Measurements from ENCODE around the gene NCK1. TPM values are rescaled to one million over a fixed set of nuclear protein-coding genes. Genes with fewer than 3 reads are reported as not detected.

The NCK1 gene
- total RNA-seq, 1 experiment from 2014 or later, result 15.3 TPM

GRCh38 chr3:136904746-136905145, 42.7 kb downstream of the NCK1 start:
- intact Hi-C loops (cut with micrococcal nuclease), result no loop called here
- no peak overlapping the region for H2AFZ ChIP-seq (ENCODE audit: low read length)
- ATAC-seq (no peak), DNase-seq (no peak)
- H3K9me2 ChIP-seq (replicated peaks; ENCODE audit: low read length), result no peaks in the 10 kb centered on the region
- H3K4me2 ChIP-seq (ENCODE audit: low read length), result no peak overlapping the region
- no peaks in the 10 kb centered on the region for H4K20me1 ChIP-seq (ENCODE audit: low read length)
- POLR2A ChIA-PET (ENCODE audit: unreplicated experiment), result no interaction called here
- no peaks in the 10 kb centered on the region for H3K4me1 ChIP-seq (ENCODE audit: insufficient read depth, low read length)
- H3K27me3 ChIP-seq (ENCODE audit: low read length), result no peaks in the 10 kb centered on the region
- no TSS peak for BruUV-seq (replicated peaks)
- H3K4me3 ChIP-seq (ENCODE audit: low read length), result no peak overlapping the region
- TF ChIP-seq CTCF (conservative IDR thresholded peaks at IDR 0.05; ENCODE audit: low read depth, low read length) (no peak), EZH2phosphoT487 (IDR thresholded peaks at IDR 0.05; ENCODE audit: borderline replicate concordance, low read length) (no peak), EZH2 (IDR thresholded peaks at IDR 0.05; ENCODE audit: low read length, unreplicated experiment) (no peak)
- CTCF ChIA-PET, result no interaction called here
- H3K36me3 ChIP-seq (ENCODE audit: low read depth, low read length), result peaks cover 11% of the 10 kb centered on the region; the same call in 1 of the 2 replicates
- H3K27ac ChIP-seq (ENCODE audit: low read length), result no peak overlapping the region
- H3K9ac ChIP-seq (ENCODE audit: low read length), result no peak overlapping the region
- no peaks in the 10 kb centered on the region for H3F3A ChIP-seq (ENCODE audit: low read length, unreplicated experiment)
- no peaks in the 10 kb centered on the region for H3K9me3 ChIP-seq (ENCODE audit: low read length)
- peaks cover 97% of the 10 kb centered on the region for H3K79me2 ChIP-seq (ENCODE audit: low read length)

- H3K4me2 ChIP-seq (ENCODE audit: low read length), result no peak overlapping the region
- no peak overlapping the region for H3K27ac ChIP-seq (ENCODE audit: low read length)
- no peak overlapping the region for H2AFZ ChIP-seq (ENCODE audit: low read length)
- H3K36me3 ChIP-seq (ENCODE audit: low read depth, low read length), result peaks cover 5% of the 10 kb centered on the region; the same call in 1 of the 2 replicates
- H3F3A ChIP-seq (ENCODE audit: low read length, unreplicated experiment), result no peaks in the 10 kb centered on the region
- intact Hi-C loops (cut with micrococcal nuclease), result no loop called here
- no peaks in the 10 kb centered on the region for H3K27me3 ChIP-seq (ENCODE audit: low read length)
- ChIA-PET POLR2A (ENCODE audit: unreplicated experiment) (no interaction called here), CTCF (no interaction called here)
- H3K9me2 ChIP-seq (replicated peaks; ENCODE audit: low read length), result no peaks in the 10 kb centered on the region
- BruUV-seq (replicated peaks), result no TSS peak
- H4K20me1 ChIP-seq (ENCODE audit: low read length), result no peaks in the 10 kb centered on the region
- H3K9me3 ChIP-seq (ENCODE audit: low read length), result no peaks in the 10 kb centered on the region
- H3K79me2 ChIP-seq (ENCODE audit: low read length), result peaks cover 97% of the 10 kb centered on the region
- no peaks in the 10 kb centered on the region for H3K4me1 ChIP-seq (ENCODE audit: insufficient read depth, low read length)
- H3K9ac ChIP-seq (ENCODE audit: low read length), result no peak overlapping the region
- no peak overlapping the region for H3K4me3 ChIP-seq (ENCODE audit: low read length)
- ATAC-seq, result no peak
- no peak for TF ChIP-seq CTCF (conservative IDR thresholded peaks at IDR 0.05; ENCODE audit: low read depth, low read length)
- no peak for TF ChIP-seq EZH2 (IDR thresholded peaks at IDR 0.05; ENCODE audit: low read length, unreplicated experiment)
- no peak for TF ChIP-seq EZH2phosphoT487 (IDR thresholded peaks at IDR 0.05; ENCODE audit: borderline replicate concordance, low read length)
- DNase-seq, result no peak
Measured at GRCh38 chr3:136905549-136905948, 43.5 kb downstream of the NCK1 start.

- no peak for ATAC-seq
- no TSS peak for BruUV-seq (replicated peaks)
- H4K20me1 ChIP-seq (ENCODE audit: low read length), result no peaks in the 10 kb centered on the region
Measured at GRCh38 chr3:136906725-136907124, 44.7 kb downstream of the NCK1 start.

More at GRCh38 chr3:136906725-136907124, 44.7 kb downstream of the NCK1 start:
- Histone ChIP-seq H3K79me2 (ENCODE audit: low read length) (peaks cover 97% of the 10 kb centered on the region), H3K27me3 (ENCODE audit: low read length) (no peaks in the 10 kb centered on the region), H3K9me2 (replicated peaks; ENCODE audit: low read length) (no peaks in the 10 kb centered on the region), H2AFZ (ENCODE audit: low read length) (no peak overlapping the region), H3K4me3 (ENCODE audit: low read length) (no peak overlapping the region), H3K9me3 (ENCODE audit: low read length) (0 out of 2 replicates have a peak, but pooled peaks cover 5% of the 10 kb centered on the region), H3K36me3 (ENCODE audit: low read depth, low read length) (peaks cover 10% of the 10 kb centered on the region; the same call in 1 of the 2 replicates), H3K27ac (ENCODE audit: low read length) (no peak overlapping the region), H3K9ac (ENCODE audit: low read length) (no peak overlapping the region), H3F3A (ENCODE audit: low read length, unreplicated experiment) (no peaks in the 10 kb centered on the region), H3K4me1 (ENCODE audit: insufficient read depth, low read length) (no peaks in the 10 kb centered on the region), H3K4me2 (ENCODE audit: low read length) (no peak overlapping the region)
- ChIA-PET CTCF (no interaction called here), POLR2A (ENCODE audit: unreplicated experiment) (no interaction called here)
- TF ChIP-seq EZH2phosphoT487 (IDR thresholded peaks at IDR 0.05; ENCODE audit: borderline replicate concordance, low read length) (no peak), CTCF (conservative IDR thresholded peaks at IDR 0.05; ENCODE audit: low read depth, low read length) (no peak), EZH2 (IDR thresholded peaks at IDR 0.05; ENCODE audit: low read length, unreplicated experiment) (no peak)
- no peak for DNase-seq
- intact Hi-C loops (cut with micrococcal nuclease), result no loop called here

Data from PC-3 (cell line).